Measurements from ENCODE around the gene S100B.

GRCh38 chr21:46562472-46562871, 42.4 kb downstream of the S100B start:
- no peak for TF ChIP-seq ZFP91 (CRISPR knock-in tag; IDR thresholded peaks at IDR 0.05)
- TF ChIP-seq ATF4 (CRISPR knock-in tag; IDR thresholded peaks at IDR 0.05) = no peak
- TF ChIP-seq OTX1 (CRISPR knock-in tag; IDR thresholded peaks at IDR 0.05) = no peak
- no peak for TF ChIP-seq CTCF (IDR thresholded peaks at IDR 0.05 in 2 of 3, conservative IDR thresholded peaks at IDR 0.05 in 1 of 3; ENCODE audit: insufficient read depth in 2 of 3, low read depth in 1 of 3, low read length in 3 of 3)
- TF ChIP-seq TAF1 (IDR thresholded peaks at IDR 0.05; ENCODE audit: control insufficient read depth, extremely low read depth, insufficient read depth, low read length, severe bottlenecking) = no peak
- TF ChIP-seq CREB1 (IDR thresholded peaks at IDR 0.05) = no peak
- no peak for TF ChIP-seq CREB1 (CRISPR knock-in tag; IDR thresholded peaks at IDR 0.05)
- no peak for TF ChIP-seq HDAC2 (IDR thresholded peaks at IDR 0.05)
- TF ChIP-seq HNRNPUL1 (IDR thresholded peaks at IDR 0.05; ENCODE audit: low read length) = no peak
- no peak for TF ChIP-seq RAD21 (CRISPR knock-in tag; conservative IDR thresholded peaks at IDR 0.05 in 1 of 2, IDR thresholded peaks at IDR 0.05 in 1 of 2)
- TF ChIP-seq TEAD2 (tag; IDR thresholded peaks at IDR 0.05) = no peak
- TF ChIP-seq SPI1 (IDR thresholded peaks at IDR 0.05; ENCODE audit: borderline replicate concordance, low read depth, low read length) = no peak
- TF ChIP-seq POLR2A (conservative IDR thresholded peaks at IDR 0.05) = no peak

All from K562 (cell line).